Right atrium auricular region (tissue), 2 donors: Measurements from ENCODE around the gene RAD51B. TPM values are rescaled to one million over a fixed set of nuclear protein-coding genes. Genes with fewer than 3 reads are reported as not detected.

Source experiments
- DNase-seq: peaks from one replicate; pipeline ENCODE4 v3.0.0-alpha.2; 2019; ENCODE audit warnings: low spot score
- H3K27ac ChIP-seq, 2 donors: fragments of 200-600 bp; sonication (generic); 1 replicate in 1 of 2; 2 replicates in 1 of 2; pipeline ENCODE4 v1.5.1; 2016 to 2019
- H3K27me3 ChIP-seq, 2 donors: fragments of 200-600 bp; sonication (generic); one replicate each; pipeline versions ENCODE4 v1.5.1 to v1.6.0; 2017 to 2019
- H3K36me3 ChIP-seq: fragments of 200-600 bp; sonication (generic); one replicate; pipeline ENCODE4 v1.5.1; 2016
- H3K4me1 ChIP-seq, 2 donors: fragments of 200-600 bp; sonication (generic); one replicate each; pipeline versions ENCODE4 v1.5.1 to v1.6.0; 2017 to 2019
- H3K4me3 ChIP-seq, 2 donors: fragments of 200-600 bp; sonication (generic); 1 replicate in 1 of 2; 2 replicates in 1 of 2; pipeline ENCODE4 v1.5.1; 2017 to 2019; ENCODE audit warnings: mild to moderate bottlenecking in 1 of 2, moderate library complexity in 1 of 2
- H3K9me3 ChIP-seq, 2 donors: fragments of 200-600 bp; sonication (generic); one replicate each; pipeline ENCODE4 v1.5.1; 2019
- CTCF ChIP-seq, 2 donors: fragments of 200-600 bp; sonication (generic); IDR thresholded peaks; one replicate each; pipeline ENCODE4 v1.5.1; 2019; ENCODE audit warnings: antibody characterized with exemption in 2 of 2
- total RNA-seq, 2 donors: library from RNA; depleted of rRNA; stranded (reverse); fragments of >200 nt; gene quantifications; one replicate each; pipeline ENCODE4 v1.1.0, GENCODE V29; 2016

RAD51B gene
- total RNA-seq, 2 donors from 2014 or later, result 1.2 to 1.5 TPM

- Histone ChIP-seq H3K27me3 (no peaks in the 10 kb centered on the region), H3K4me3 (no peak overlapping the region), H3K27ac (no peak overlapping the region), H3K9me3 (peaks cover 0 to 5% of the 10 kb centered on the region in 2 donors), H3K36me3 (no peaks in the 10 kb centered on the region), H3K4me1 (no peaks in the 10 kb centered on the region)
- no peak for TF ChIP-seq CTCF (IDR thresholded peaks at IDR 0.05)
- no peak for DNase-seq
Measured at GRCh38 chr14:68153275-68153674, 333.7 kb downstream of the RAD51B start.

DNA sequence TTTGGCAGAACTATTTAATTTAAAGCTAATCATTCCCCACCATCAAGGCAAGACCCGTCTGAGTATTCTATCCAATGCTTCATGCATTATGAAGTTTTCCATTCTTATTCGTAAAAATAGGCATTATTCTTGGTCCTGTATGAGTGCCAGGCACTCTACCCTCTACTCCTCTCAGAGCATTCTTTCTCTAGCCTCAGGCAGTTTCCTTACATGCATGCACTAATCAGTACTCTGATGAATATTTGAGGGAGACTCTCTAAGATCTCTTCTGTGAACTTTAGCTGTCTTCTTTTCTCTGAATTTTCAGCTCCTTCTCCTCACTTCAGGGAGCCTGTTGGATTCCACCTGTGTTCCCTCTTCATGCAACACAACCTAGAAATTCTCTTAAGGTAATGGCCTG is 334.7 kb downstream of the RAD51B start:
- no peak for TF ChIP-seq CTCF (IDR thresholded peaks at IDR 0.05)
- no peaks in the 10 kb centered on the region for H3K4me1 ChIP-seq
- no peaks in the 10 kb centered on the region for H3K27me3 ChIP-seq
- no peaks in the 10 kb centered on the region for H3K36me3 ChIP-seq
- H3K4me3 ChIP-seq, result no peak overlapping the region
- DNase-seq, result no peak
- no peaks in the 10 kb centered on the region for H3K9me3 ChIP-seq
- H3K27ac ChIP-seq, result no peak overlapping the region

- Histone ChIP-seq H3K27ac (no peak overlapping the region), H3K27me3 (no peaks in the 10 kb centered on the region), H3K36me3 (no peaks in the 10 kb centered on the region), H3K9me3 (no peaks in the 10 kb centered on the region), H3K4me3 (no peak overlapping the region), H3K4me1 (no peaks in the 10 kb centered on the region)
- TF ChIP-seq CTCF (IDR thresholded peaks at IDR 0.05), result no peak
- DNase-seq, result no peak
Measured at GRCh38 chr14:68157971-68158371, 338.4 kb downstream of the RAD51B start.

DNA sequence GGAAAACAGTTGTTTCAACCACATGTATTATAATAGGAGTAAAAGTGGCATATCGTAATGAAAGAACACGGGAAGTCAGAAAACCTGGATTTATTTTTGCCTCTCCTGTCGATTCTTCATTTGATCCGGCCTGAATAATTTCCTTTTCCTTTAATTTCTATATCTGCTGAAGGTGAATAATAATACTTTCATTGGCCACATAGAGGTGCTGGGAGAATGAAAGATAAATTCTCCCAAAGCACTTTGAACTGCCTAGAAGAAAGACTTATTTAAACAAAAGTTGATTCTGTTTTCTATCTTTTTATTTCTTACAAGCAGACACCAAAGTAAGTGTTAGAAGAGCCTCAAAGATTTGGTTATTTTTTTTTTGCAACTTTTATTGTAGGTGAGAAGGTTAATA is 339.1 kb downstream of the RAD51B start:
- peak in 1 of 2 donors; percentile 11 for TF ChIP-seq CTCF (IDR thresholded peaks at IDR 0.05)
- no peaks in the 10 kb centered on the region for H3K27me3 ChIP-seq
- no peak overlapping the region for H3K27ac ChIP-seq
- no peaks in the 10 kb centered on the region for H3K4me1 ChIP-seq
- H3K4me3 ChIP-seq, result no peak overlapping the region
- no peaks in the 10 kb centered on the region for H3K9me3 ChIP-seq
- no peaks in the 10 kb centered on the region for H3K36me3 ChIP-seq
- no peak for DNase-seq

DNA sequence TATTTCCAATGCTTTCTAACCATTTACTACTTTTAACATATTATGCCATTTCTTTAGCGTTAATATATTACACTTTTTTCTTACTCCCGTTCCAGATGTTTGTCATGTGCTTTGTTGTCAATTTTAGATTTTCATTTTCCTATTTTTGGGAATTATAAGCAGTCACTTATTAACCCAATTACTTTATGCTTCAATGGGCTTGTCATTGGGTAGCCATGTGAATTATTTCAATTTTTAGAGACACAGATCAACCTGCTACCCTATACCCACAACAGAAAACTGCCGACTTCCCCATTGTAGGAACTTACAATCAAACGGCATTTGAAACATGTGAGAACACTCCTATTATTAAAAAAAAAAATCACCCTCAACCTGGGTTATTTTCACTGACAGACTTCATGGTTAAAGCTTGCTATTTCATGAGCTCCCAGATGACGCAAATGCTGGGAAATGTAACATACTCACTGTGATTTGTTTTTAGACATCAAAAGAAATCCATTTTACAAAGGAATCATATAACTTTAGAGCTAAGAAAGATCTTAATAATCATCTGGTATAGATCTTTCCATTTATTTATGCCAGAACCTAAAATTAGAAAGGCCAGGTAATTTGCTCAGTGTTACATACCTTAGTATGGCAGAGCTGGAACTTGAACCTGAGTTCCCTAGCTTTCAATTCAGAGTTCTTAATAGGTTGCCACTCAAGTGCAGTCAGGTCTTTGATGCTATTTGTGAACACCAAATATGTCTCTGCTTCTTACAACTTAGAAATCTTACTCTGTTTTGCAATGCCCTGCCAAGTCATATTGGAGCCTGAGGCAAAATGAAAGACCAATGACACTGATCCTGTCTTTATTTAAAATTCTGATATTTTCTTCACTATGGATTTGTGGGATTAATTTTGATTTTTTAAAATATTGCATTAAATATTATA is 340.4 kb downstream of the RAD51B start:
- Histone ChIP-seq H3K9me3 (no peaks in the 10 kb centered on the region), H3K27me3 (no peaks in the 10 kb centered on the region), H3K4me3 (no peak overlapping the region), H3K4me1 (no peaks in the 10 kb centered on the region), H3K27ac (no peak overlapping the region), H3K36me3 (no peaks in the 10 kb centered on the region)
- no peak for DNase-seq
- TF ChIP-seq CTCF (IDR thresholded peaks at IDR 0.05), result no peak
